Measurements from ENCODE around the gene DIS3L2.

Gene DIS3L2

GRCh38 chr2:232008907-232009638 lies 47.6 kb downstream of the DIS3L2 start:
- DNase-seq (ENCODE audit: low read depth), result peak; percentile 26
- no peak overlapping the region for H3K4me3 ChIP-seq (ENCODE audit: low read depth, low read length)

GRCh38 chr2:232009639-232010274 lies 48.2 kb downstream of the DIS3L2 start:
- TF ChIP-seq CTCF (conservative IDR thresholded peaks at IDR 0.05; ENCODE audit: low read depth, low read length), result no peak
- H3K4me3 ChIP-seq (ENCODE audit: low read depth, low read length), result no peak overlapping the region
- DNase-seq (ENCODE audit: low read depth), result peak; percentile 18

More at GRCh38 chr2:232008907-232009638, 47.6 kb downstream of the DIS3L2 start:
- no peak for TF ChIP-seq CTCF (conservative IDR thresholded peaks at IDR 0.05; ENCODE audit: low read depth, low read length)

- TF ChIP-seq CTCF (conservative IDR thresholded peaks at IDR 0.05; ENCODE audit: low read depth, low read length), result no peak
- no peak overlapping the region for H3K4me3 ChIP-seq (ENCODE audit: low read depth, low read length)
- DNase-seq (ENCODE audit: low read depth), result peak; percentile 96
These were observed 52.3 kb downstream of the DIS3L2 start for GRCh38 chr2:232013701-232014353.

- TF ChIP-seq CTCF (conservative IDR thresholded peaks at IDR 0.05; ENCODE audit: low read depth, low read length), result no peak
- no peak overlapping the region for H3K4me3 ChIP-seq (ENCODE audit: low read depth, low read length)
- DNase-seq (ENCODE audit: low read depth), result no peak
These were observed 53.2 kb downstream of the DIS3L2 start for GRCh38 chr2:232014681-232015080.

- no peak for DNase-seq (ENCODE audit: low read depth)
- no peak overlapping the region for H3K4me3 ChIP-seq (ENCODE audit: low read depth, low read length)
- no peak for TF ChIP-seq CTCF (conservative IDR thresholded peaks at IDR 0.05; ENCODE audit: low read depth, low read length)
These were observed 56.7 kb downstream of the DIS3L2 start for GRCh38 chr2:232018181-232018580.

GRCh38 chr2:232022718-232023117 lies 61.2 kb downstream of the DIS3L2 start:
- no peak for TF ChIP-seq CTCF (conservative IDR thresholded peaks at IDR 0.05; ENCODE audit: low read depth, low read length)
- no peak for DNase-seq (ENCODE audit: low read depth)
- H3K4me3 ChIP-seq (ENCODE audit: low read depth, low read length), result no peak overlapping the region

Data from choroid plexus epithelial cell (primary cell).